Measurements from ENCODE around the gene C5orf47. TPM values are rescaled to one million over a fixed set of nuclear protein-coding genes. Genes with fewer than 3 reads are reported as not detected.

C5orf47 gene
- total and polyA plus RNA-seq, 2 of the 4 experiments (the other 2 are of a cell fraction): not detected

- peak; percentile 87 for DNase-seq
- H3K56ac ChIP-seq (ENCODE audit: extremely low read depth, insufficient read depth, low read length): no peak overlapping the region
- H3K4me2 ChIP-seq (ENCODE audit: low read depth, low read length): no peak overlapping the region; the same call in 1 of the 2 replicates
- no peaks in the 10 kb centered on the region for H3K27me3 ChIP-seq (ENCODE audit: control insufficient read depth, insufficient read depth, low read length)
- no peak overlapping the region for H3K18ac ChIP-seq (ENCODE audit: low read depth, low read length)
- H3K4me3 ChIP-seq (ENCODE audit: insufficient read depth, low read depth, low read length): no peak overlapping the region
- no peak overlapping the region for H3K27ac ChIP-seq (ENCODE audit: insufficient read depth, low read length)
- H4K91ac ChIP-seq (ENCODE audit: insufficient read depth, low read depth, low read length): no peak overlapping the region
- H2BK5ac ChIP-seq (ENCODE audit: low read depth, low read length, poor library complexity, severe bottlenecking): no peak overlapping the region
- CTCF ChIA-PET: no interaction called here
- no peaks in the 10 kb centered on the region for H3K9me3 ChIP-seq (ENCODE audit: control insufficient read depth, insufficient read depth, low read length)
- no peak overlapping the region for H3K23ac ChIP-seq (ENCODE audit: low read depth, low read length)
- no peak overlapping the region for H4K8ac ChIP-seq (ENCODE audit: low read depth in 2 of 2, low read length in 2 of 2)
- no peak overlapping the region for H2AK9ac ChIP-seq (replicated peaks; ENCODE audit: low read depth, low read length, poor library complexity)
- POLR2A ChIA-PET (ENCODE audit: unreplicated experiment): no interaction called here
- peaks cover 9% of the 10 kb centered on the region for H3K4me1 ChIP-seq (ENCODE audit: control insufficient read depth, insufficient read depth, low read length)
- intact Hi-C loops (cut with micrococcal nuclease) (no loop called here), dilution Hi-C loops (cut with HindIII; ENCODE audit: low sequenced_read_pairs, unreplicated experiment) (no loop called here), in situ Hi-C loops (cut with MboI; ENCODE audit: low sequenced_read_pairs) (no loop called here)
- H3K9me1 ChIP-seq (ENCODE audit: insufficient read depth, low read length): peaks cover 10% of the 10 kb centered on the region
- H3K36me3 ChIP-seq (ENCODE audit: control insufficient read depth, insufficient read depth, low read length): peaks cover 20% of the 10 kb centered on the region
- H3K14ac ChIP-seq (replicated peaks; ENCODE audit: low read depth, low read length): no peak overlapping the region
- no peaks in the 10 kb centered on the region for H4K20me1 ChIP-seq (ENCODE audit: insufficient read depth, low read length)
- no peak overlapping the region for H2BK20ac ChIP-seq (ENCODE audit: low read depth, low read length)
- peaks cover 0 to 4% of the 10 kb centered on the region in 2 experiments; a peak in 1 of 4 replicates for H3K79me1 ChIP-seq (ENCODE audit: low read depth in 1 of 2, low read length in 2 of 2)
- no CpG with 5 or more reads among the region's 5 CpGs for WGBS, 2 experiments (ENCODE audit: extremely low coverage in 2 of 2, insufficient read length in 1 of 2)
- no peak overlapping the region for H2AK5ac ChIP-seq (ENCODE audit: low read depth, low read length)
- BruUV-seq (replicated peaks): no TSS peak
- H2AFZ ChIP-seq (replicated peaks; ENCODE audit: low read length, poor library complexity): no peak overlapping the region
- no peak overlapping the region for H3K9ac ChIP-seq (ENCODE audit: low read depth, low read length)
- no peak overlapping the region for H3K4ac ChIP-seq (ENCODE audit: low read depth, low read length)
- H2BK15ac ChIP-seq (ENCODE audit: low read depth, low read length): no peak overlapping the region
- TF ChIP-seq MAFK (IDR thresholded peaks at IDR 0.05; ENCODE audit: low read depth, low read length) (peak; percentile 50), FOS (IDR thresholded peaks at IDR 0.05; ENCODE audit: low read depth, low read length) (peak; percentile 32; the same call in 1 of the 2 replicates), CHD1 (IDR thresholded peaks at IDR 0.05; ENCODE audit: low read depth, low read length) (no peak), NFE2L2 (IDR thresholded peaks at IDR 0.05; ENCODE audit: low read depth, low read length) (peak; percentile 33; the same call in 1 of the 2 replicates), POLR2A (IDR thresholded peaks at IDR 0.05; ENCODE audit: low read depth, low read length) (no peak)
- ATAC-seq (ENCODE audit: low read depth): peak; percentile 89
- no peak overlapping the region for H2BK120ac ChIP-seq (ENCODE audit: low read depth, low read length)
- no peak overlapping the region for H4K5ac ChIP-seq (ENCODE audit: low read depth, low read length)
These were observed 35.4 kb upstream of the C5orf47 start for GRCh38 chr5:173953528-173954090.

All from IMR-90 (cell line).